NB4 (cell line): ENCODE measurements around the gene SLC25A38.

Source experiments
- CTCF ChIP-seq: IDR thresholded peaks from one replicate; pipeline ENCODE4 v1.5.1; 2012; ENCODE audit warnings: low read depth, low read length
- MYC ChIP-seq: IDR thresholded peaks from 2 replicates; pipeline ENCODE4 v1.6.1; 2011; ENCODE audit warnings: low read depth, low read length
- POLR2A ChIP-seq: IDR thresholded peaks from 2 replicates; pipeline ENCODE4 v1.6.1; 2011; ENCODE audit warnings: mild to moderate bottlenecking; ENCODE audit not compliant: insufficient read length; ENCODE audit errors: extremely low read depth

- TF ChIP-seq CTCF = no peak
- no peak for TF ChIP-seq POLR2A
- TF ChIP-seq MYC = no peak
These were observed 25.6 kb downstream of the SLC25A38 start for GRCh38 chr3:39408493-39409372.
